GM12875 (cell line): ENCODE results near the gene IFT74.

Source experiments
- H3K4me3 ChIP-seq: one replicate; pipeline ENCODE4 v1.5.1; 2011; ENCODE audit warnings: low read depth, low read length, control low read depth
- TF ChIP-seq, protein P1 (sequence below): IDR thresholded peaks from 2 replicates; pipeline ENCODE4 v1.5.1; 2011; ENCODE audit warnings: low read depth, mild to moderate bottlenecking, control low read depth, inconsistent platforms, low read length, moderate library complexity, borderline replicate concordance; ENCODE audit not compliant: insufficient read depth

IFT74 gene

DNA sequence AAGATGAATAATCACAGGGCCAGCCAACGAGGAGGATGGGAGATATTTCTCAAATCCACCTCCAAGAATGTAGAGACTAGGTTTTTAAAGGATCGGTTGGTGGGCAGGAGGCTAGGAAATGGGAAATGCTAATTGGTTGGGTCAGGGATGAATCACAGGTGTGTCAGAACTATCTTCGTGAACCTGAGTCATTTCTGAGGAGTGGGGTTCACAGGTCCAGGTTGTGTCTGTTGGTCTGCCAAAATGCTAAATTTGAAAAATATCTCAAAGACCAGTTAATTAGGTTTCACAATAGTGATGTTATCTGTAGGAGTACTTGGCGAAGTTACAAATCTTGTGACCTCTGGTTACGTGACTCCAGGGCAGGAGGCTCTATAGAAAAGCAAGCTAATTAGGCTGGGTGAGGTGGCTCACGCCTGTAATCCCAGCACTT lies 6.6 kb upstream of the IFT74 start:
- TF ChIP-seq, protein P1, sequence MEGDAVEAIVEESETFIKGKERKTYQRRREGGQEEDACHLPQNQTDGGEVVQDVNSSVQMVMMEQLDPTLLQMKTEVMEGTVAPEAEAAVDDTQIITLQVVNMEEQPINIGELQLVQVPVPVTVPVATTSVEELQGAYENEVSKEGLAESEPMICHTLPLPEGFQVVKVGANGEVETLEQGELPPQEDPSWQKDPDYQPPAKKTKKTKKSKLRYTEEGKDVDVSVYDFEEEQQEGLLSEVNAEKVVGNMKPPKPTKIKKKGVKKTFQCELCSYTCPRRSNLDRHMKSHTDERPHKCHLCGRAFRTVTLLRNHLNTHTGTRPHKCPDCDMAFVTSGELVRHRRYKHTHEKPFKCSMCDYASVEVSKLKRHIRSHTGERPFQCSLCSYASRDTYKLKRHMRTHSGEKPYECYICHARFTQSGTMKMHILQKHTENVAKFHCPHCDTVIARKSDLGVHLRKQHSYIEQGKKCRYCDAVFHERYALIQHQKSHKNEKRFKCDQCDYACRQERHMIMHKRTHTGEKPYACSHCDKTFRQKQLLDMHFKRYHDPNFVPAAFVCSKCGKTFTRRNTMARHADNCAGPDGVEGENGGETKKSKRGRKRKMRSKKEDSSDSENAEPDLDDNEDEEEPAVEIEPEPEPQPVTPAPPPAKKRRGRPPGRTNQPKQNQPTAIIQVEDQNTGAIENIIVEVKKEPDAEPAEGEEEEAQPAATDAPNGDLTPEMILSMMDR: no peak
- H3K4me3 ChIP-seq: no peak overlapping the region

DNA sequence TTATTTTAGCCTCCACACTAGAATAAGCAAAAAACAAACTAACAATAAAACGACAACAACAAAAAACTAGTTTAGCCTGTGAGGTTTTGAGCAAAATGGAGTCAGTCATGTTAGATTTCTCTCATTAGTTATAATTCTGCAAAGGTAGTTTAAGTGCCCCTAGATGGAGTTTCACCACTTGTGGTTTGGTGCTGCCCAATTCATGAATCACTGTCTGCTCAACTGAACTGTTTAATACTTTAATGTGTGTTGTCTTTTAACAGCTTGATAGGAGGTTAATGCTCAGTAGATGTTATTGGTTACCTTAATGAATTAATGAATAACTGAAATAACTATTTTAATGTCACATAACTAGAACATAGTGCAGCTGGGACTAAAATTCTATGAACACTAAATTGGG lies 5.7 kb upstream of the IFT74 start:
- TF ChIP-seq, protein P1: no peak
- H3K4me3 ChIP-seq: no peak overlapping the region

DNA sequence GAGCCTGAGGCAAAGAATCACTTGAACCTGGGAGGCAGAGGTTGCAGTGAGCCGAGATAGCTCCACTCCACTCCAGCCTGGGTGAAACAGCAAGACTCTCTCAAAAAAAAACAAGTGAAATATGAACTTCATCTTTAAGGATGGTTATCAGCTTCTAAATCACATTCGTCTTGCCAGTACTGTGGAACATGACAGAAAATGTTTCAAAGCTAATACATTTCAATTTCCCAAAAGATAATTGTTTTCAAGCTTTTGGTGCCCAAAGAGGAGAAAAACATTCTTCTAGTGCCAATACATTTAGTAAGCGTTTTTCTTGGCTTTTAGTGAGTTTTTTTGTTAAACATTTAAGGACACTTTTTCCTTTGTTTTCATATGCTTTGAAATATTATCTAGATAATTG lies 4.4 kb upstream of the IFT74 start:
- TF ChIP-seq, protein P1: no peak
- H3K4me3 ChIP-seq: no peak overlapping the region

DNA sequence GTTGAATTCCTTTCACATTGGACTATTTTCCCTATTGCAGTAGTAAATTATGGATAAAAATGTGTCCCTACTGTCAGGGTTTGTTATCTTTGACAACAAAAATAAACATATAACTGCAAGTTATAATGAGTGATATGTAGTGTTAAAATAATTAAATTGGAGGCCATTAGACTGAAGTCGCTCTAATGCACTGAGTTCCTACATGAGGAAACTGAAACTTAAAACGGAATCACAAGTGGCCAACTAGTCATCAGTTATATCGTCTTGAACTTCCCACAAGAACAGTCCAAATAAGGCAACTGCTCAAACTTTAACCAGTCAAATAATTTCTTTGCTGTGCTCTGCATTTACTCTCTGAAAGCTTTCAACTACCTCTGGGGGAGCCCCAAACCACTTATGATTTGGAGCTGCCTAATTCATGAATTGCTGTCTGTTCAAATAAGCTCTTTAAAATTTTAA lies 2.1 kb upstream of the IFT74 start:
- no peak overlapping the region for H3K4me3 ChIP-seq
- TF ChIP-seq, protein P1: no peak

DNA sequence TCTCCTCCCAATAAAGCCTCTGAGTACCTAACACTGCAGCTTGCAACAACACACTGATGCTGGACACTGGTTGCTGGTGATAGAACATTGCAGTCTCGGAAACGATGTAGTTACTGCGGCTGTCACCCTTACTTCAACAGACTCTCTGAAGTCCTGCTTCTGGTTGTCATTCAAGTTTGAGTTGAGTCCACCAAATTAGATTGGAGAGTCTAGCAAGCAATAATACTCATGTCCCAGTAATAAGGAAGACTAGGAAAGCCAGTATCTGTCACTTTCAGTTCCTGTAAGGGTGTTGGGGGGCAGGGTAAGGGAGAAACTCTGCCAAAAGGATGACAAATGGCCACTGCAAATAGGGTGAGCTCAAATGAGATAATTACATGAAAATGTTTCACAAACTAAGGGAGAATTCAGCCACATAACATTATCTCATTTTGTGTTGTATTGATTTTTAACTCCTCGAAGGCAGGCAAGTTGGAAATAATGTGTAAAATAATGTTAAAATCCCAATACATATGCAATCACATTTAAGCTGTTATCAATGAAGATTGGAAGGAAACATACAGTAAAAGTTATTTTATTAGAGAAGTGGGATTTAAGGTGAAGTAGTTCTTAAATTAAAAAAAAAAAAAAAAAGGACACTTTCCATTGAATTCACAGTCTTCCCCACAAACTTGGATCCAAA lies 849 bp upstream of the IFT74 start:
- H3K4me3 ChIP-seq: peak overlapping the region; percentile 84
- TF ChIP-seq, protein P1: no peak

DNA sequence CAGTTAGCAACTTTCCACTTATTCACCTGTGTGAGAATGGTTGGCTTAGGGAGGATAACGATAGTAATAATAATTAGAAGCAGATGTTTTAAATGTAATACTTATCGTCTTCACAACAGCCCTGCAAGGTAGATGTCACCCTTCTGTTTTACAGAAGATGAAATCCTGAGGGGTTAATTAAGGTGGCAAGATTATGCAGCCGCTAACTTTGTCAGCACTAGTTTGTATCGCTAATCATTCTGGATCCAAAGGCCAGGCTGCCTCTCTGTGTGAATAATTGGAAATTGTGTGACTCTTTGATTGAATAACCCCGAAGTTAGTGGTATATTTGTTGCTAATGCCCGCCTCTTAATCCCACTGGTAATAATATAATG lies 635 bp downstream of the IFT74 start:
- TF ChIP-seq, protein P1: no peak
- H3K4me3 ChIP-seq: peak overlapping the region; percentile 84

DNA sequence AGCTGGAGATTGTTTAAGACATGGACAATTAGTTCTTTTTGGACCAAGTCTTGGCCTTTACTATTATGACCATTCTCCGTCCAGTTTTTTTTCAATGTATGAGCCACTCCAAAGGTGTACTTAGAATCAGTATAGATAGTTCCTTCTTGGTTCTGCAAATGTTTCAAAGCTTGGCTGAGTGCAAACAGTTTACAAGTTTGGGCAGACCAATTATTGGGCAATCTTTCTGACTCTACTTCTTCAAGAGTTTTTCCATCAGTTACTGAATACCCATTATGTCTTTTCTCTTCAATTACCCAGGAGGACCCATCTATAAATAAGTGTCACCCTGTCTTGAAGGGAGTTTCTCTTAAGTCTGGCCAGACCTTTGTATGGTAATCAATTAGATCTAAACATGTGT lies 15.5 kb downstream of the IFT74 start:
- TF ChIP-seq, protein P1: no peak

More for the DNA sequence above, 15.5 kb downstream of the IFT74 start:
- H3K4me3 ChIP-seq: no peak overlapping the region
